Transverse colon (tissue), 4 donors: ENCODE results near the gene SH2D4B.

Experiments used
- CTCF ChIP-seq, 5 experiments: fragments of 200-600 bp in 3 of 5; fragments of 450-650 bp in 2 of 5; sonication (generic) in 3 of 5; IDR thresholded peaks; 1 replicate in 2 of 5; 2 replicates in 3 of 5; pipeline ENCODE4 v1.5.1; 2016 to 2017; ENCODE audit warnings: antibody characterized with exemption in 5 of 5, inconsistent platforms in 3 of 5, mild to moderate bottlenecking in 2 of 5, moderate library complexity in 1 of 5
- POLR2AphosphoS5 ChIP-seq, 3 donors: sonication (generic); formaldehyde crosslinking; IDR thresholded peaks; one replicate each; pipeline ENCODE4 v1.6.1; 2016; ENCODE audit warnings: antibody characterized with exemption in 3 of 3

- TF ChIP-seq CTCF (IDR thresholded peaks at IDR 0.05) (no peak), POLR2AphosphoS5 (IDR thresholded peaks at IDR 0.05) (no peak)
Observed at GRCh38 chr10:80608706-80609105, 71.0 kb downstream of the SH2D4B start.
